GM10248 (cell line): ENCODE data around the gene KCTD15.

Experiments used
- CTCF ChIA-PET: fragments of 300-600 bp; sonication (Branson Sonifier 250); formaldehyde crosslinking; extraction: SDS; loops from one replicate; lab custom pipeline; 2021; ENCODE audit warnings: antibody characterized with exemption; lab: Yijun Ruan, JAX
- POLR2A ChIA-PET: fragments of 350-650 bp; sonication (Branson Sonifier 250); formaldehyde crosslinking; extraction: SDS; loops from one replicate; lab custom pipeline; 2020; ENCODE audit warnings: antibody characterized with exemption; lab: Yijun Ruan, JAX
- DNase-seq: peaks from one replicate; pipeline ENCODE4 v3.0.0; 2012; ENCODE audit errors: extremely low spot score
- CTCF ChIP-seq: IDR thresholded peaks from 2 replicates; pipeline ENCODE4 v1.5.1; 2012; ENCODE audit warnings: mild to moderate bottlenecking, low read depth; ENCODE audit errors: extremely low read depth, missing control alignments, control extremely low read depth

The KCTD15 gene

GRCh38 chr19:33755099-33756035 is 41.3 kb upstream of the KCTD15 start:
- no peak for TF ChIP-seq CTCF
- CTCF ChIA-PET, result no interaction called here
- no peak for DNase-seq
- POLR2A ChIA-PET, result no interaction called here

GRCh38 chr19:33756177-33756576 is 40.5 kb upstream of the KCTD15 start:
- no peak for DNase-seq
- no peak for TF ChIP-seq CTCF
- POLR2A ChIA-PET, result no interaction called here
- CTCF ChIA-PET, result no interaction called here

GRCh38 chr19:33758541-33759013 is 38.1 kb upstream of the KCTD15 start:
- no peak for TF ChIP-seq CTCF
- ChIA-PET CTCF (interaction anchor here (1.0 to 1.6 kb wide), 2 partner anchors 13 to 19 kb away, joined by 3 to 7 read pairs; no protein-coding TSS in a partner anchor), POLR2A (no interaction called here)
- no peak for DNase-seq

- DNase-seq, result no peak
- ChIA-PET CTCF (no interaction called here), POLR2A (no interaction called here)
- TF ChIP-seq CTCF, result no peak
Observed at GRCh38 chr19:33759356-33759755, 37.3 kb upstream of the KCTD15 start.

- TF ChIP-seq CTCF, result no peak
- CTCF ChIA-PET, result interaction anchor here (0.7 to 1.1 kb wide), 2 partner anchors 14 to 333 kb away, joined by 3 to 8 read pairs; no protein-coding TSS in a partner anchor
- POLR2A ChIA-PET, result no interaction called here
- no peak for DNase-seq
Observed at GRCh38 chr19:33763633-33764371, 32.9 kb upstream of the KCTD15 start.

GRCh38 chr19:33766623-33767022 is 30.0 kb upstream of the KCTD15 start:
- CTCF ChIA-PET, result interaction anchor here (1.8 kb wide), 1 partner anchor 11 kb away, joined by 5 read pairs; no protein-coding TSS in a partner anchor
- TF ChIP-seq CTCF, result no peak
- no peak for DNase-seq
- POLR2A ChIA-PET, result no interaction called here
